Mucosa of stomach (tissue), 1 donor: ENCODE results near the gene TCP11.

ENCODE experiments used
- H3K27me3 ChIP-seq: one replicate; pipeline ENCODE4 v1.7.0; 2013; ENCODE audit warnings: mild to moderate bottlenecking, low read length; ENCODE audit not compliant: control insufficient read depth, insufficient read depth
- H3K36me3 ChIP-seq: one replicate; pipeline ENCODE4 v1.7.0; 2013; ENCODE audit warnings: low read length; ENCODE audit not compliant: control insufficient read depth, insufficient read depth
- H3K4me1 ChIP-seq: one replicate; pipeline ENCODE4 v1.7.0; 2013; ENCODE audit warnings: mild to moderate bottlenecking, low read length; ENCODE audit not compliant: control insufficient read depth, insufficient read depth
- H3K4me3 ChIP-seq: one replicate; pipeline ENCODE4 v1.7.0; 2013; ENCODE audit warnings: low read length
- H3K9ac ChIP-seq: one replicate; pipeline ENCODE4 v1.7.0; 2013; ENCODE audit warnings: mild to moderate bottlenecking, low read length, moderate library complexity
- H3K9me3 ChIP-seq: one replicate; pipeline ENCODE4 v1.7.0; 2013; ENCODE audit warnings: mild to moderate bottlenecking, low read length, moderate library complexity; ENCODE audit not compliant: control insufficient read depth
- donor health status: Pancreatic carcinoma.

The TCP11 gene

GRCh38 chr6:35071347-35071994 lies 69.7 kb downstream of the TCP11 start:
- Histone ChIP-seq H3K4me1 (no peaks in the 10 kb centered on the region), H3K36me3 (peaks cover 9% of the 10 kb centered on the region)

DNA sequence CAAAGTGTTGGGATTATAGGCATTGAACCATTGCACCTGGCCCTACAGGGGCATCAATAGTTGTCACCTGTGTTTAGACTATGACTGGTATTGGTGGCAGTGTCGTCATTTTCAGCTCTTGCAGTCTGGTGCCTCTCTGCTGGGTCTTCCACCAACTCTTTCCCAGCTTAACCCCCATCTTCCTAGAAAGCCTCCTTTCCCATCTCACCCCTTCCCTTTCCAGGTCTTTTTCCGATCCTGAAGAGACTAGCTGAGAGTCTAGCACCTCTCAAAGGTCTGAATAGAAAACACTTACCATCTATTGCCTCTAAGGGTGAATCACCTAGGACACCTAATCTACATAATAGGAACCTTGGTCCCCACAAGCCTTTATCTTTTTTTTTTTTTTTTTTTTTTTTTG lies 71.0 kb downstream of the TCP11 start:
- H3K36me3 ChIP-seq, result peaks cover 9% of the 10 kb centered on the region
- no peaks in the 10 kb centered on the region for H3K4me1 ChIP-seq
- H3K9ac ChIP-seq, result no peak overlapping the region
- no peaks in the 10 kb centered on the region for H3K27me3 ChIP-seq
- H3K9me3 ChIP-seq, result no peaks in the 10 kb centered on the region
- no peak overlapping the region for H3K4me3 ChIP-seq

More at GRCh38 chr6:35071347-35071994, 69.7 kb downstream of the TCP11 start:
- no peaks in the 10 kb centered on the region for H3K9me3 ChIP-seq
- H3K4me3 ChIP-seq, result no peak overlapping the region
- H3K9ac ChIP-seq, result no peak overlapping the region
- H3K27me3 ChIP-seq, result no peaks in the 10 kb centered on the region

DNA sequence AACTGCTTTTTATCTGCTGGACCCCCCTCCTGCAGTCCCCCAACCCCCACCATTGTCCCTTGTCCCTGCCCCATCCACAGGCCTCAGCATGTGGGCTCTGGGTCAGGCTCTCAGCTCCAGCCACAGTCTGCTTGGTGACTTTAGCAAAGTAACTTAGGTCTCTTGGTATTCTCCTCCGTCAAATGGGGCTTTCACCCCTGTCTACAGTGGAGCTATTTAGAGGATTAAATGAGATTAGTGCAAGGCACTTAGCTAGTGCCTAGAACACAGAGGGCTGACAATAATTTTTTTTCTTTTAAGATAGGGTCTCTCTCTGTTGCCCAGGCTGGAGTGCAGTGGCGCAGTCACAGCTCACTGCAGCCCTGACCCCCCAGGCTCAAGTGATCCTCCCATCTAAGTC lies 71.9 kb downstream of the TCP11 start:
- Histone ChIP-seq H3K4me3 (no peak overlapping the region), H3K9me3 (no peaks in the 10 kb centered on the region), H3K27me3 (no peaks in the 10 kb centered on the region), H3K9ac (no peak overlapping the region), H3K36me3 (peaks cover 9% of the 10 kb centered on the region), H3K4me1 (no peaks in the 10 kb centered on the region)

GRCh38 chr6:35068644-35069043 lies 72.5 kb downstream of the TCP11 start:
- H3K9me3 ChIP-seq, result no peaks in the 10 kb centered on the region
- no peaks in the 10 kb centered on the region for H3K4me1 ChIP-seq
- H3K4me3 ChIP-seq, result no peak overlapping the region
- H3K9ac ChIP-seq, result no peak overlapping the region
- H3K36me3 ChIP-seq, result peaks cover 9% of the 10 kb centered on the region
- H3K27me3 ChIP-seq, result no peaks in the 10 kb centered on the region

DNA sequence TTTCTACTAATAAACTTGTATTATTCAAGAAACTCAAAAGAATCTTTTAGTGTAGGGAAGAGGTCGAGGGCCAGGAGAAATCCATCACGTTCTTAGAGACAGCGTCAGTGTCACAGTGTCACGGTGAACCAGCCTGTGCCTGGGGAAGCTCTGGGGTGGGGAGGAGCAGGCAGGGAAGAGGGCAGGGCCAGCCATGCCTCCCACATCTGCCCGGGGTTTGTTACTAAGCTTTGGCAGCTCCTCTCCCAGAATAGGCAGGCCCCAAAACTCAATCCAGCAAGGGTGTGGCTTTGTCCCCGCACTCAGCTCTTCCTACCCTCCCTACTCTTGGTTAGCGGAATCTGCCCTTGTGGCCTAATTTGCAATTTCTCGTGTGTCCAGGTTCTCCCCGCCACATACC lies 72.9 kb downstream of the TCP11 start:
- H3K27me3 ChIP-seq, result no peaks in the 10 kb centered on the region
- H3K36me3 ChIP-seq, result peaks cover 9% of the 10 kb centered on the region
- H3K4me3 ChIP-seq, result no peak overlapping the region
- no peaks in the 10 kb centered on the region for H3K9me3 ChIP-seq
- no peaks in the 10 kb centered on the region for H3K4me1 ChIP-seq
- no peak overlapping the region for H3K9ac ChIP-seq
